HG03039 (cell line): ENCODE measurements around the gene STK16.
A peak's percentile ranks its signal among the peaks of the same experiment; 100 is the strongest.
"Not testable (repeated sequence)": the region's sequence is repeated elsewhere in the genome, so short reads cannot be mapped to it uniquely, and the experiment has no call there.

Source experiments
- ATAC-seq: cut with Tn5 transposase; IDR thresholded peaks from one replicate; pipeline ENCODE4 v1.9.1; 2021; ENCODE audit warnings: mild to moderate bottlenecking, moderate library complexity; ENCODE audit not compliant: unreplicated experiment

STK16 gene, protein sequence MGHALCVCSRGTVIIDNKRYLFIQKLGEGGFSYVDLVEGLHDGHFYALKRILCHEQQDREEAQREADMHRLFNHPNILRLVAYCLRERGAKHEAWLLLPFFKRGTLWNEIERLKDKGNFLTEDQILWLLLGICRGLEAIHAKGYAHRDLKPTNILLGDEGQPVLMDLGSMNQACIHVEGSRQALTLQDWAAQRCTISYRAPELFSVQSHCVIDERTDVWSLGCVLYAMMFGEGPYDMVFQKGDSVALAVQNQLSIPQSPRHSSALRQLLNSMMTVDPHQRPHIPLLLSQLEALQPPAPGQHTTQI

DNA sequence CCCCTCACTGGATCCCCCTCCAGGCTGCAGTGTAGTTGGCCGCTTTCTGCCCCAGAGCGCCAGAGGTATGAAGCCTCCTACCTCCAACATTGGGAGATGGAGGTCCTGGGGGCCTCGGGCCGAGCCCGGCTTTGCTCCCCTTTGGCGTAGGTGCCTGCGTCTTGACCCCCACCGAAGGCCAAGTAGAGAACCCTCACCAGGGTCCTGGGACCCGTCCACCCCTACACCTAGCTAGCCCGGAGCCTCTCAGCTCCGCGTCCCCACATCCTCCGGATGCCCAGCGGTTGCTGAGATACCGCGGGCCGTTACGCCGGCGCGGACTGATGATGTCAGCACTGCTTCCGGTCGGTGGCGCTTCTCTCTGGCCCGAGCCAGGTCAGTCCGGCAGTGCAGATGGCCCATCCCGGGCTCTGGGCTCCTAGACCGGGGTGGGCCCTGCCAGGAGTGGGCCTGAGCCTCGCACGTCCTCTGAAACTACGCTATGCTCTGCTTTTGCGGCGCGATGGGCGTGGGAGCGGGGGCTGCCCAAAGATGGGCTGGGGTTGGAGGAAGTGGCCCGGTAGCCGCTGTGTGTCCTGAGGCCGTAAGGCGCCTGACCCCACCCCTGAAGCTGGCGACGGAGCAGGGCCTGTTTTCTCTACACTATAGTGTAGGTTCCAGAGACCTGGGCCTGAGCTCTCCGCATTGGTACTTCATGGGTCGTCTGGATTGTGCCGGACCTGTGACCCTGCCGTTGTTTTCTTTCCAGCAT is at the start of gene STK16, which contains the start of gene GLB1L:
STK16 (plus strand) TSS at position 332 of the 751 bp plus-strand sequence. CDS start 521 bp downstream, outside the sequence.
GLB1L (minus strand) TSS at position 297 of the 751 bp plus-strand sequence. CDS start 1,871 bp downstream, outside the sequence.
- ATAC-seq = peak; percentile 60

DNA sequence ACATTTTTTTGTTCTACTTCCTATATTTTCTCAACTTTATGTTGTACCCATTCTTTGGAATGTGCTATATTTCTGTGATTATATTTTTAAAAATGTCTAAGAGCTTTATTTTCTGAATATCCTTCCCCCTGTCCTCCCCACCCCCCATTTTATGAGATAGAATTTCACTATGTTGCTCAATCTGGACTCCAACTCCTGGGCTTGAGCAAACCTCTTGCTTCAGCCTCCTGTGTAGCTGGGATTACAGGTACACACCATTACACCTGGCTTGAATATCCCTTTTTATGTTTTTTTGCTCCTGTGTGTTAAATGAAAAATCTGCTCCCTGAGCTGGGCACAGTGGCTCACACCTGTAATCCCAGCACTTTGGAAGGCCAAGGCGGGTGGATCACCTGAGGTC is 47.9 kb upstream of the STK16 start:
- no peak for ATAC-seq

DNA sequence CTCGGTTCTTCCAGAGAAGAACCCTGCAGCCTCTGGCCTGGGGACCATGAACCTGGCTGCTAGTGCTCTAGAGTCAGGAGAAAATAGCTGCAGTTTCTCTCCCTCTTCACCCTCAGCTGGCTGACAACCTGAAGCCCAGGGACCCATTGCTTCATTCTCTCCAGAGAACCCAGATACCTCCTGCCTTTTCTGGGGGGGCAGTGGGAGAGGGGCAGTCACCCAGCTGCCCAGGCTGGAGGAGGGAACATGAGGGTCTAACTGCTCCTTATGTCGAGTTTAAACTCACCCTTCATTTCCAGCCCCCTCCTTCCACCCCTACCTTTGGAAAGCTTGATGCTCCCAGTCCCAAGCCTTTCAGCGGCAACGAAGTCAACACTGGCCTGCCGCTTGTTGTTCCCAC is 46.3 kb upstream of the STK16 start:
- no peak for ATAC-seq

DNA sequence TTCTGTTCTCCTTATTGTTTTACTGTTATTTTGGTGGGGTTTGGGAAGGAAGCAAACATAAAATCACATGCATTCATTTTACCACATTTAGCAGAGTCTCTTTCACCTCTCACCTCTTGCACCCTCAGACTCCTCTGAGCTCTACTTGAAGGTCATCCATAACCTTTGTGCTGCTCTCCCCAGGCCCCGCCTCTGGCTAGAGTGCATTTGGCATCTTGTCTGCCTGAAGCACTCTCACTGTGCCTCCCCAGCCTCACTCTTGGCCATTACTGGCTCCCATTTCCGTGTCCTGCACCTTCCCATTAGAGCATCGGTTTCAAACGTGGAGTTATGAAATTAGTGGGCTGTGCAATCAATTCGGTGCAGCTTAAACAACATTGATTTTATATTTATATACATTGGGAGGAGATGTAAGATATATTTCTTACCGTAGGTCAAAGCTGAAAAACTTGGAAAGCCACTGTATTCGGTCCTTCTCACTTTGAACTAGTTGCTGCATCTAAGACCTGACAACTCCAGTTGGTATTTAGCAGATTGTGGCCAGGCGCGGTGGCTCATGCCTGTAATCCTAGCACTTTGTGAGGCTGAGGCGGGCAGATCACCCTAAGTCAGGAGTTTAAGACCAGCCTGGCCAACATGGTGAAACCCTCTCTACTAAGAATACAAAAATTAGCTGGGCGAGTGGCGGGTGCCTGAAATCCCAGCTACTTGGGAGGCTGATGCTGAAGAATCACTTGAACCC is 45.6 kb upstream of the STK16 start:
- ATAC-seq = no peak

DNA sequence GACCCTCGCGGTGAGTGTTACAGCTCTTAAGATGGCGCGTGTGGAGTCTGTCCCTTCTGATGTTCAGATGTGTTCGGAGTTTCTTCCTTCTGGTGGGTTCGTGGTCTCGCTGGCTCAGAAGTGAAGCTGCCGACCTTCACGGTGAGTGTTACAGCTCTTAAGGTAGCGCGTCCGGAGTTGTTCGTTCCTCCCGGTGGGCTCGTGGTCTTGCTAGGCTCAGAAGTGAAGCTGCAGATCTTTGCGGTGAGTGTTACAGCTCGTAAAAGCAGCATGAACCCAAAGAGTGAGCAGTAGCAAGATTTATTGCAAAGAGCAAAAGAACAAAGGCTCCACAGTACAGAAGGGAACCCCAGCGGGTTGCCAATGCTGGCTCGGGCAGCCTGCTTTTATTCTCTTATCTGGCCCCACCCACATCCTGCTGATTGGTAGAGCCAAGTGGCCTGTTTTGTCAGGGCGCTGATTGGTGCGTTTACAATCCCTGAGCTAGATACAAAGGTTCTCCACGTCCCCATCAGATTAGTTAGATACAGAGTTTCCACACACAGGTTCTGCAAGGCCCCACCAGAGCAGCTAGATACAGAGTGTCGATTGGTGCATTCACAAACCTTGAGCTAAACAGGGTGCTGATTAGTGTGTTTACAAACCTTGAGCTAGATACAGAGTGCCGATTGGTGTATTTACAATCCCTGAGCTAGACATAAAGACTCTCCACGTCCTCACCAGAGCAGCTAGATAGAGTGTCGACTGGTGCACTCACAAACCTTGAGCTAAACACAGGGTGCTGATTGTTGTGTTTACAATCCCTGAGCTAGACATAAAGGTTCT is 44.6 kb upstream of the STK16 start:
- ATAC-seq = not testable (repeated sequence)

DNA sequence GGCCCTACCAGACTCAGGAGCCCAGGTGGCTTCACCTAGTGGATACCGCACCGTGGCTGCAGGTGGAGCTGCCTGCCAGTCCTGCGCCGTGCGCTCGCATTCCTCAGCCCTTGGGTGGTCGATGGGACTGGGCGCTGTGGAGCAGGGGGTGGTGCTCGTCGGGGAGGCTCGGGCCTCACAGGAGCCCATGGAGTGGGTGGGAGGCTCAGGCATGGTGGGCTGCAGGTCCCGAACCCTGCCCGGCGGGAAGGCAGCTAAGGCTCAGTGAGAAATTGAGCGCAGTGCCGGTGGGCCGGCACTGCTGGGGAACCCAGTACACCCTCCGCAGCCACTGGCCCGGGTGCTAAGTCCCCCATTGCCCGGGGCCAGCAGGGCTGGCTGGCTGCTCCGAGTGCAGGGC is 43.9 kb upstream of the STK16 start:
- not testable (repeated sequence) for ATAC-seq

DNA sequence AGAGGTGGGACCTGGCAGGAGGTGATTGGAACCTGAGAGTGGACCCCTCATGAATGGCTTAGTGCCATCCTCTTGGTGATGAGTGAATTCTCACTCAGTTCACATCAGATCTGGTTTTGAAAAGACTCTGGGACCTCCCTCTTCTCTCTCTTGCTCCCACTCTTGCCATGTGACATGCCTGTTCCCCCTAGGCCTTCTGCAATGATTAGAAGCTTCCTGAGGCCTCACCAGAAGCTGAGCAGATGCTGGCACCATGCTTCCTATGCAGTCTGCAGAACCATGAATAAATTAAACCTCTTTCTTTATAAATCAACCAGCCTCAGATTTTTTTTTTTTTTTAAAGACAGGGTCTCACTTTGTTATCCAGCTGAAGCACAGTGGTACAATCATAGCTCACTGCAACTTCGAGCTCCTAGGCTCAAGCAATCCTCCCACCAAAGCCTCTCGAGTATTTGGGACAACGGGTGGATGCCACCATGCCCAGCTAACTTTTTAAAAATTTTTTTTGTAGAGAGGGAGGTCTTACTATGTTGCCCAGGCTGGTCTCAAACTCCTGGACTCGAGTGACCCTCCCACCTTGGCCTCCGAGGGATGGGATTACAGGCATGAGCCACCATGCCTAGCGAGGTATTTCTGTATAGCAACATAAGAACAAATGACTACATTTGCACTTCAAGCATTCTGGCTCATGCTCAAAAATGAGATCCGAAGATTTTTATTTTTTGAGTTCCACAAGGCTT is 40.7 kb upstream of the STK16 start:
- ATAC-seq = no peak

DNA sequence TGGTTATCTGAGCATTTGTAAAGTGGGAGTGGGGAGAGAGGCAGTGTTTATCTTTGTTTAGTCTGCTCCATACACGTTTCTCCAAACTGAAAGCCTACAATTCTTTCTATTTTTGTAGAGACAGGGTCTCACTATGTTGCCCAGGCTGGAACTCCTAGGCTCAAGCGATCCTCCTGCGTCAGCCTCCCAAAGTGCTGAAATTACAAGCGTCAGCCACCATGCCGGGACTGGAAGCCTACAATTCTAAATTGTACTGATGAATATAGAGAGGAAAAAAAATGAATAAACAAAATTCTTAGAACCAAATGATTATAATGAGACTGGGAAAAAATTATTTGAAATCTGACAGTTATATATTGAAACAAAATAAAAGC is 40.1 kb upstream of the STK16 start:
- ATAC-seq = no peak

DNA sequence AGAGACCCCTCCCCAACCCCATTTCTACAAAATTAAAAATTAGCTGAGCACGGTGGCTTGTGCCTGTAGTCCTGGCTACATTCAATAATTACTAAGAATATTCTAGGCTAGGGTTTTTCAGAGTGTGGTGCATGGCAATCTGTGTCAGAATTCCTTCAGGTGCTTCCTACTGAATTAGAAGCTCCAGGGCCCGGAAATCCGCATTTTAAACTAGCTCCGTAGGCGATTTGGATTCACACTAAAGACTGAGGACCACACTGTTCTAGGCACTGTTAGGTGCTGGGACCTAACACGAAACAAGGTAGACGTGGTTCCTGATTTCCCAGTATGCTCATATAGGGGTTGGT is 39.3 kb upstream of the STK16 start:
- ATAC-seq = no peak

DNA sequence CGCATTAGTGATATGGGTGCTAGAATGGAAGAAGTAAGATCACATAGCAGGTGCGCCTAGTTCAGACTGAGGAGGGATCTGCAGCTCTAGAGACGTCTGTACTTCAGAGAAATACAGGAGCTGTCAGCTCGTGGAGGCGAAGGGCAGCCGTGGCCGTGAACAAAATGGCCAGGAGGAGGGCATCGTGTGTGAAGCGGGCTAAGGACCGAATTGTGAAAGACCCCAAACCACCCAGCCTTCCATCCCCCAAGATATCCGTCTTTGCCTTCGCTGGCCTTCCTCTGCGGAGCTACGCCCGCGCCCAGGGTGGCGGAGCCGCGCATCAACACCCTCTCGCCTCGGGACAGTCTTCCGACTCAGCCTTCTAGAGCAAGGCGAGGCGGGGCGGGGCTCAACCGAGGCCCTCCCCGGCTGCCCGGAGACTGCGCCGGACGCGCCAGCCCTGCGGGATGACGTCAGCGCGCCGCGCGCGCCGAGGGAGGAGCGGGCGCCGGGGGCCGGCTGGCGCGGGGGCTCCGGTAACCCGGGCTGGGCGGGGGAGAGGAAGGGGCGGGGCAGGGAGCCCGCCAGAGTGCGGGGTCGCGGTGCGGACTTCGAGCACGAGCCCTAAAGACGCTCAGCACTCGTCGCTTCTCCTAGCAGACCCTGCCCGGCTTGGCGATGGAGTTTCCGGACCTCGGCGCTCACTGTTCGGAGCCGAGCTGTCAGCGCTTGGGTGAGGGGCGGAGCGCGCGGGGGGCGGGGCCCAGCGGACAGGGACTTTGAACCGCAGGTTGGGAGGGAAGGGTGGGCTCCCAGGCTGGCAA is 38.7 kb upstream of the STK16 start, which contains the start of gene ZFAND2B:
ZFAND2B (plus strand) TSS at position 455 of the 806 bp plus-strand sequence; CDS start at position 661, 206 bp downstream.
- peak; percentile 96 for ATAC-seq

DNA sequence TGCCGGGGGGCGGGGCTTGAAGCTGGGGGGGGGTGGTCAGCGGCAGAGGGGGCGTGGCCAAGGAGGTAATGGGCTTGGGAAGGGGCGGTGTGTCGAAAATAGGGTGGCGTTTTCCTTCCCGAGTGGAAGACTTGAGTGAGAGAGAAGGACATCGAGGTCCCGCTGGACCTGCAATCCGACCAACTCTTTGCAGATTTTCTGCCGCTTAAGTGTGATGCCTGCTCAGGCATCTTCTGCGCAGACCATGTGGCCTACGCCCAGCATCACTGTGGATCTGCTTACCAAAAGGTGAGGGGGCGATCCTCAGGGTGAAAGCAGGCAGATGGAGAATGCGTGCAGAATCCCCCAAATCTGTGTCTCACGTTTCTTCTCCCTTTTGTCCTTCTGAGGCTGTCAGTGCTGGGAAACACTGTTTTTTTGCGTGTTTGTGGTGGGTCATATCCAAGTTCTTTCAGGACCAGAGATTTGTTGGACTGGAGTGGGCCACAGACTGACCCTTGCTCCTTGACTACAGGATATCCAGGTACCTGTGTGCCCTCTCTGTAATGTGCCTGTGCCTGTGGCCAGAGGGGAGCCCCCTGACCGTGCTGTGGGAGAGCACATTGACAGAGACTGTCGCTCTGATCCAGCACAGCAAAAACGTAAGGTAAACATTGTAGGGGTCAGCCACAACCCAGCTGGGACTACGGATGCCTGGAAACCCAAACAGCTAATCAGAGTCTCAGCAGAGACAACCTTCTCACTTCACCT is 38.0 kb upstream of the STK16 start:
- ATAC-seq = no peak

DNA sequence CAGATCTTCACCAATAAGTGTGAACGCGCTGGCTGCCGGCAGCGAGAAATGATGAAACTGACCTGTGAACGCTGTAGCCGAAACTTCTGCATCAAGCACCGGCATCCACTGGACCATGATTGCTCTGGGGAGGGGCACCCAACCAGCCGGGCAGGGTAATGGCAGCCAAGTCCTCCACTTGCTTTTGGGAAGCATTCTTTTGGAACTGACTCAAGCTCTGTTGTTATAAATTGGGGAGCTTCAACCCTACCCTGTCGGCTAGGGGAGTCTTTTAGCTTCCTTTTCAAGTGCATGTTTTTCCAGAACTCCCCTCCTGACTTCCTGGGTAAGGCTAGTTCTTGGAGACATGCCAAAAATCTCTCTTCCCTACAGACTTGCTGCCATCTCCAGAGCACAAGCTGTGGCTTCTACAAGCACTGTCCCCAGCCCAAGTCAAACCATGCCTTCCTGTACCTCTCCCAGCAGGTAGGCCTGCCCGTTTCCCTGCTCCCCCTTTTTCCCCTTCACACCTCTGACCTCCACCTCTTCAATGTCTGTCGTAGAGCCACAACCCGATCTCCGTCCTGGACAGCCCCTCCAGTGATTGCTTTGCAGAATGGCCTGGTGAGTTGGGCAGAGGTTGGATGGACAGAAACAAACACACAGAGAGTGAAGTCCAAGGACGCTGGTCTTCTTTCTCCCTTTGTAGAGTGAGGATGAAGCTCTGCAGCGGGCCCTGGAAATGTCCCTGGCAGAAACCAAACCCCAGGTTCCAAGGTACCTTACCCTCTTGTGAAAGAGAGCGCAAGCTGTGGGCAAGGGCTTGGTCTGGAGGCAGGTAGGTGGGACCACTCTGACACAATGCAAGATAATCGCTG is 37.2 kb upstream of the STK16 start:
- no peak for ATAC-seq

DNA sequence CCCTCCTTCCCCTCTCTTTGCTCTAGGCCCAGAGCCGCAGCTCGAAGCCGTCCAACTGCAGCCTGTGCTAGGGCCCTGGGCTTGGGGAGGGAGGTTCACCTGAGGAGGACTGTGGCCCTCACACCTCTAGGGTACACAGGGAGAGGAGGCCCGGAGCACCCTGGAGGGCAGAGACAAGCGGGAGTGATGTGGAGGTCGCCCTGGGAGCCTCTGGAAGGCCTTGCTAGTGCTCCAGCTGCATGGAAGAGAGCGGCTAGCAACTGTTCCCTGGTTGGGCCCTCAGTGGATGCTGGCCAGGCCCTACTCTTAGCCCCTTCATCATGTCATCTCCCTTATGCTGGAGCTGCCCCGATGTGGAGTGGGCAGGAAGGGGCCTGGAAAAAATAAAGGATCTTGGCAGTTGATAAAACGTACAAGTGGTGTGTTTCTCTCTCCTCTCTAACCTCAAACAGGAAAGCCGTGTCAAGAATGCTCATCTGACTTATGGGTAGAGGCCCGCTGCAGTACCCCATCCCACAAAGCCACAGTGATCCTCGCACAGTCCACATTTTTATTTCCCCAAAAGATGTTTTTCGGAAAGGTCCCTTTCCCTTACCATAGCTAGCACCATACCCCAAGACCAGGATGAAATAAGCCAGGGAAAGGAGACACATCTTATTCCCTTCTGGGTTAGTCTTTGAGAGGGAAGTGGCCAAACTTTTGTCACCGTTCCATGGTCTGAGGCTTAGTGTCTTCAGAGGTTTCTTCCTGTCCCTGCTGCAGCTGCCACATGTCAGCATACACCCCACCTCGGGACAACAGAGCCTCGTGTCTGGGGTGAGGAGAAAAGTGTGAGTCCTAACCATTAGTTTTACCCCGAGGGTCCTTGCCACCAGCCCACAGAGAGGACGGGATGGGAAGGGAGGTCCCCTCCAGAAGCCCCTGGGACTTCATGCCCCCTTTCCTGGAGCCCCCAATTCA is 35.8 kb upstream of the STK16 start:
- ATAC-seq = no peak

DNA sequence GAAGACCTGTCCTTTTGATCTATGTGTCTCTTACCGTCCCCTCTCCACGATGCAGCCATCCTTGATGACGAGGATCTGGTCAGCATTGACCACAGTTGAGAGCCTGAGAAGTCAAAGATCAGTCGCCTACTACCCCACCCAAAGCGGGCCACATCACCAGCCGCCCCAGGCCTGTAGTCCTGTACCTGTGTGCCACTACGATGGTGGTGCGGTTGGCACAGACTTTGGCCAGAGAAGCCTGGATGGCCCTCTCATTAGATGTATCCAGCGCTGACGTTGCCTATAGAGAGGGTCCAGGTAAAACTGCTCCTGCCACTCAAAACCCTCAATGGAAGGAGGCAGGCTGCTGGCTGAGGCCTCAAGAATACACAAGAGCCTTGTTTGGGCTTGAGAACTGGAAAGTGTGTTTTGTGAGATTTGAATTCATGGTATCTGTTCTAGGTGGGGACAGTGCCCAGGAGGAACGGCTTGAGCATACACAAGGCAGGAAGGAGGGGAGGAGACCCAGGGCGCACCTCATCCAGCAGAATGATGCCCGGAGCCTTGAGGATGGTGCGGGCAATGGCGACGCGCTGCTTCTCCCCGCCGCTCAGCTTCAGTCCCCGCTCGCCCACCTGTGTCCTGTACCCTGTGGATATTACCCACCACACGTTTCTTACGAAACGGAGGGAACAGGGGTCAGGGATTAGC is 34.9 kb upstream of the STK16 start:
- ATAC-seq = no peak

DNA sequence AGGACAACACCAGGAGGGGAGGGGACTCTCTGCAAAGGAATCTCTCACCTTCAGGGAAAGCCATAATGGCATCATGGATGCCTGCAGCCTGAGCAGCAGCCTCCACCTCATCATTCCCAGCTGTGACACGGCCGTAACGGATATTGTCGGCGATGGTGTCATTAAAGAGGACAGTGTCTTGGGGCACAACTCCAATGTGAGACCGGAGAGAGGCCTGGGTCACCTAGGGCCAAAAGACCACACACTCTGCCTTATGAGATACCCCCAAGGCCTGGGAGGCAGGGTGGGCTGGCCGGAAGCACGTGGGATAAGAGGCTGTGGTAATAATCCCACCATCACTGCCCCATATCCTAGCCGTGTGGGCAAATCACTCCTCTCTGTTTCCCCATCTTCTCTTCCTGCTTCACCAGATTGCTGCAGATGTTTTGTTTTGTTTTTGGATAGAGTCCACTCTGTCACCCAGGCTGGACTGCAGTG is 34.4 kb upstream of the STK16 start:
- no peak for ATAC-seq

DNA sequence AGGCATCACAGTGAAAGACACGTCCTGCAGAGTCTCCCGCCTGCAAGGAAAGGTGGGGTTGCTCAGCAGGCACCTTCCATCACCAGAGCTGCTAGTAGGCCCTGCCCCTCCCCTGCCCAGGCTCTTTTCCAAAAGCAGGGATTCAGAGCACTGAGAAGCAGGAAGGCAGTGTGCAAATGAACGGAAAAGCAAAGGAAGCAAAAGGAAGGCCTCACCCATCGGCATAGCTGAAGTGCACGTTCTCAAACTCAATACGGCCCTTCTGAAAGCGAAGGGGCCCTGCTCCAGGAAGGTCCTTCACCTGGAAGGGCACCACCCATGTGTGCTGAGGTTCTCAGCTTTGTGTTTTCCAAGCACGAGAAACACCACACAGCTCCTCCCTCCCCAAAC is 32.3 kb upstream of the STK16 start:
- no peak for ATAC-seq
